GM18870 (cell line): ENCODE data around the gene TMEM123.
"Not testable (repeated sequence)": the region's sequence is repeated elsewhere in the genome, so short reads cannot be mapped to it uniquely, and the experiment has no call there.

Source experiments
- ATAC-seq: cut with Tn5 transposase; IDR thresholded peaks from one replicate; pipeline ENCODE4 v1.9.1; 2021; ENCODE audit warnings: moderate library complexity; ENCODE audit not compliant: unreplicated experiment

The TMEM123 gene

DNA sequence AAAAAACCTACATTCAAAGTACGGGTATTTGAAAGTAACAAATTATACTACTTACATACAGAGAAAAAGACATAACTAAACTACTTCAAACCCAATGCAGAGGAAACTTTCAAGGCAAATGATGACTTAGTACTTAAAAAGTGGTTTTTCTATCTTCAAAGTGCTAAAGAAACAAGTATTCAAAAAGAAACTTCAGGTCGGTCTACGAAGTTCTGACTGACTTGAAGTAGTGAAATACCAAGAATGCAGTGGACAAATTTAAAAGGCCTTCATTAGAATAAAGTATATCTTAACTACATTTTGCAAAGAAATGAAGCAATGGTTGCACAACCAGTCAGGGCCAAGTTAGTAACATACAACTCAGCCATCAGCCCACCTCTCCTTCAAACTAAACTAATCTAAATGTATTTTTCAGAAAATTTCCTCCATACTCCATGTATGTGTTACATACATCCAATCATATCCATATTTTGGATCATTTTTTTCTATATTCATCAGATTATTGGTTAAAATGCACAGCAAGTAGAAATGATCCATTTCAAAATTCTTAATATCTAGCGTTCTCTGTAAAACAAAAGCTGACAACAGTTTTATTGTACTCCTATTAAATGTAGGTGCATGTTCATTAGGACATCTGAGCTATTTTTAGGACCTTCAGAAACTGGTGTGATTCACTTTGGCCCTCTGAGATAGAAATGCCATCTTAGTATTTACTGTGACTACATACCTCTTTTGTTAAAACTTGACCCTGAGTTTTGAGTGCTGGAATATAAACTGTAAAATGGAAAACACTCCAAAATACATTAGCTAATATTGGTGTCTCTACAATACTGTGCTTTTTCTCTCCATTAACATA, 55.6 kb downstream of the TMEM123 start:
- ATAC-seq = no peak

DNA sequence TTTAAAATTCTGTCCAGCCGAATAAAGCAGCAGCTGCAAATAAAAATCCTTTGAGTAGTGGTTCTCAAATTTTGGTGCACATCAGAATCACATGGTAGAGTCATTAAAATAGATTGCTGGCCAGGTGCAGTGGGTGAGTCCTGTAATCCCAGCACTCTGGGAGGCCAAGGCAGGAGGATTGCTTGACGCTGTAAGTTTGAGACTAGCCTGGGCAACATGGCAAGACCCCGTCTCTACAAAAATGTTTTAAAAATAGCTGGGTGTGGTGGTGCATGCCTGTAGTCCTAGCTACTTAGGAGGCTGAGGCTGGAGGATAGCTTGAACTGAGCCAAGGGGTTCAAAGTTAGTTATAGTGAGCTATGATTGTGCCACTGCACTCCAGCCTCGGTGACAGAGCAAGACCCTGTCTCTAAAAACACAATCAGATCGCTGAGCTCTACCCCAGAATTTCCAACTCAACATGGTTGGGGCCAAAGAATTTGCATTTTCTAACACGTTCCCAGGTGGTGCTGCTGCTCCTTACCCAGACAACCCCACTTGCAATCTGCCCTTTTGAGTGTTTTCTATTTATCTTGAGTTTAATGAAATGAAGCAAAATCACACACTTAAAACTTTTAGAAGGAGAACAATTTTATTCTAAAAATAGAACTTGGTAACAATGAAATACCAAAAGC, 56.7 kb downstream of the TMEM123 start:
- no peak for ATAC-seq

DNA sequence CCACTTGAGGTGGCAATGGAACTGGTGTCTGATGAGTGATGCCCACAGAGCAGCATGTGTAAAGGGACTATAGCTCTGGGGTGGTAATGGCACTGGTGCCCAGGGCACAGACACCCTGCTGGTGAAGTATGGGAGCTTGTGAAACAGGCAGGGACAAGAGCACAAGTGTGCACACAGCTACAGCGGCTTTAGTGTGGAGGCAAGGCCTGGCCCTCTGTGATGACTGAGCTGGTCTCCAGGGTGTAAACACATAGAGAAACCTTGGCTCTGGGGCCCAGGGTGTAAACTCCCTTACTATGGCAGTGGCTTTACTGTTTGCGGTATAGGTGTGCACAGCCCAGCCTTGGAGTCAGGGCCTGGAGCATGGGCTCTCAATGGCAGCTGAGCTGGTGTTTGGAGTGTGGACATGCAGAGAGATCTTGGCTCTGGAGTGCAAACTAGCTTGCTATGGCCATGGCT, 59.3 kb downstream of the TMEM123 start:
- ATAC-seq = no peak

DNA sequence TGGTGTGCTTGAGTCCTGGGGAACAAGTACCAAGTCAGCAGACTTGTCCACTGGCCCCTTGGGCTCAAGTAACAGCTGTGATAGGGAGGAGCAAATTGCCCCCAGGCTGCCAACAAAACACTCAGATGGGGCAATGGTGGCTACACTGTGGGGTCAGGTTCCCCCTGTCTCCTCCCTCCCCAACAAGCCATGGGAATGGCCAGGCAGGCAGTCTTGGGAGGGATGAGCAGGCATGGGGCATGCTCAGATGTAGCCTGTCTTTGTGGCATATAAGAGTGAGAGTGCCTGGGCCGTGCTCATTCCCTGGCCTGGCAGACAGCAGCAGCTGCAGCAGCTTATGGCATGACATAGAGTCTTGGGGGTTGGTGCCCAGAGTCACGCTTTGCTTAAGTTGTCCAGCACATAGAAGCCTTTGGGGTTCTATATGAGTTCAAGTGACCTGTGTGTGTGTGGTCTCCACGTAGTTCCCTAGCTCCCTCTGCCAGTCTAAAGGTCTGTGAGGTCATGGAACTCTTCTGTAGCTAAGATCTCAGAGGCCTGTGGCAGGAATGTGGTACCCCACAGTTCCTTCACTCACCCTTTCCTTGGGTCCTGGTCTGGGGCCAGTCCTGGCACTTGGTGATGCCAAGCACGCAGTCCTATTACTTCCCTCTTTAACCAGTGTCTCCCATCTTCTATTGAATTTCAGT, 60.9 kb downstream of the TMEM123 start:
- ATAC-seq = no peak

DNA sequence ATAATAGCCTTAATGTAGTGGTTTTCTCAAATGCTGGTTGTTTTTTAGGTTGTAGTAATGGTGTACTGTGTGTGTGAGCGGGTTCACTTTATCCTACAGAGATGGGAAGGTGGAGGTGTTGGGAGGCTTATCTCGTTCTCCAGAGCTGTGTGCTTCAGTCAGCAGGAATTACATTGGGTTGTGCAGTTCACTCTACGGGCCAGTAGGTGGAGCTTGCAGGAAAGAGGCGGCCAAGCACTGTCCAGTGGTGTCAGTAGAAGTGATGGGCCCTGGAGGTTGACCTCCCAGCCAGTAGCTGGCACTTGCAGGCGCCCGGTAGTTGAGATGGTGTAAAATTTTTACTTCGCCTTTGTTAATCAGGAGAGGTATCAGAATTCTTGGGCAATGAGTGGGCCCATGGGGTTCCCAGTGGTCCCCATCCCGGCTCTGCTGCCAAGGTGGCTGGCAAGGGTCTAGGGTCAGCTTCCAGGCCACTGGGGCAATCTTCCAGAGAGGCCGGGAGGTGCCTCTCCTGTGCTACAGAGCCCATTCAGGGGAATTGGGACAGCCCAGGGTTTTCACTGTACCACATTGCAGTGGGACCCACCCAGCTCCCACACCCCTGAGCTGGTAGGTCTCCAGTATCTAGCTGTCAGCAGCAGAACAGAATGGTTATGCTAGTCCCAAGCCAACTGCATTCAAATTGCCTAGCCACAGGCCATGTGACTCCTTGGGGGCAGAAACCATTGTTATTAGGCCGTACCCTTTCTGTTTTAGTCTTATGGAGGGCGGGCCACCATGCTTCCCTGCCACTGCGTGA, 61.7 kb downstream of the TMEM123 start:
- ATAC-seq = peak; percentile 88

GRCh38 chr11:102389253-102389652, 63.3 kb downstream of the TMEM123 start:
- no peak for ATAC-seq

DNA sequence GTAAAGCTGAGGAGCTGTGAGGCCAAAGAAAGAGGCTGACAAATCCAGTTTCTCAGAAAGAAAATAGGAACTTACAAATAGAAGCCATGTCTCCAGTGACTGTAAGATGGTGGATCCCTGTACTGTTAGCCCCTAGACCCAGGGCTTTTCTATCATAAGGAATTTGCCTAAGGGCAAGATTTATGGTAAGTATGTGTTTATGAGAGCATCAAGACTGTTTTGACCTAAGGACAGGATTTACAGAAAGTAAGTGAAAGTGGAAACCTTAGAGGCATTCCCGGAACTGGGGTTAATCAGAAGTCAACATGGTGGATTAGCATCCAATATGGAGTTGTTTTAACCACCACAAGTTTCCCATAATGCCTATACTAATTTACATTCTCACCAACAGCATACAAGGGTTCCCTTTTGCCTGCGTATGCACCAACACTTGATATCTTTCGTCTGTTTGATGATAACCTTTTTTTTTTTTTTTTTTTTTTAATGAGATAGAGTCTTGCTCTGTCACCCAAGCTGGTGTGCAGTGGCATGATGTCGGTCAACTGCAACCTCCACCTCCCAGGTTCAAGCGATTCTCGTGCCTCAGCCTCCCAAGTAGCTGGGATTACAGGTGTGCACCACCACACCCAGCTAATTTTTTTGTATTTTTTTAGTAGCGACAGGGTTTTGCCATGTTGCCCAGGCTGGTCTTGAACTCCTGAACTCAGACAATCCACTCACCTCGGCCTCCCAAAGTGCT, 65.4 kb downstream of the TMEM123 start:
- ATAC-seq = no peak

DNA sequence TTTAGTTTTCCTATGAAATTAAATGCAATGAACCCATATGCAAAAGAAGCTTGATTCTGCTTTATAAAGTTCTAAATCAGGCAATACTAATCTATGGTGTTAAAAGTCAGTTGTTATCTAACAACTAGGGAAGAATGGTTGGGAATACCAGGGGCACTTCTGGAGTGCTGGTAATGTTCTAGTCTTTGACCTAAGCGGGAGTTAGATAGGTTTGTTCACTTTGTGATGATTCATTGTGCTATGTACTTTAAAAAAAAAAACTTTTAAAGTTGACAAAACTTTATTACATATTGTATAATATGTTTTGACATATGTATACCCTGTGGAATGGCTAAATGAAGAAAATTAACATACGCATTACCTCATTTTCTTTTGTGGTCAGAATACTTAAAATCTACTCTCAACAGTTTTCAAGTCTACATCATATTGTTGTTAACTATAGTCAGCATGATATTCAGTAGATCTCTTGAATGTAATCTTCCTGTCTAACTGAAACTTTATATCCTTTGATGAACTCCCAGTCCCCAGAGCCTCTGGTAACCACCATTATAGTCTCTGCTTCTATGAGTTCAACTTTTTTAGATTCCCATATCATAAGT, 66.3 kb downstream of the TMEM123 start:
- ATAC-seq = no peak

GRCh38 chr11:102385085-102386007, 67.2 kb downstream of the TMEM123 start:
- no peak for ATAC-seq

- ATAC-seq = no peak
Measured at GRCh38 chr11:102384419-102385079, 68.0 kb downstream of the TMEM123 start.

GRCh38 chr11:102383839-102384238, 68.7 kb downstream of the TMEM123 start:
- no peak for ATAC-seq

- no peak for ATAC-seq
Measured at GRCh38 chr11:102382384-102382783, 70.2 kb downstream of the TMEM123 start.

- ATAC-seq = no peak
Measured at GRCh38 chr11:102378818-102379217, 73.7 kb downstream of the TMEM123 start.

DNA sequence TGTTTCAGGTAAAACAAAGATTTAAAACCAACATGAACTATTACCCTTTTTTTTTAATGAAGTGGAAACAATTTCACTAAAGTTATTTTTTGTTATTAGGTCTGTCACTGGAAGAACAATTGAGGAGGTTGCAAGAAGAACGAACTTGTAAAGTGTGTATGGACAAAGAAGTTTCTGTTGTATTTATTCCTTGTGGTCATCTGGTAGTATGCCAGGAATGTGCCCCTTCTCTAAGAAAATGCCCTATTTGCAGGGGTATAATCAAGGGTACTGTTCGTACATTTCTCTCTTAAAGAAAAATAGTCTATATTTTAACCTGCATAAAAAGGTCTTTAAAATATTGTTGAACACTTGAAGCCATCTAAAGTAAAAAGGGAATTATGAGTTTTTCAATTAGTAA, 74.7 kb downstream of the TMEM123 start:
- no peak for ATAC-seq

DNA sequence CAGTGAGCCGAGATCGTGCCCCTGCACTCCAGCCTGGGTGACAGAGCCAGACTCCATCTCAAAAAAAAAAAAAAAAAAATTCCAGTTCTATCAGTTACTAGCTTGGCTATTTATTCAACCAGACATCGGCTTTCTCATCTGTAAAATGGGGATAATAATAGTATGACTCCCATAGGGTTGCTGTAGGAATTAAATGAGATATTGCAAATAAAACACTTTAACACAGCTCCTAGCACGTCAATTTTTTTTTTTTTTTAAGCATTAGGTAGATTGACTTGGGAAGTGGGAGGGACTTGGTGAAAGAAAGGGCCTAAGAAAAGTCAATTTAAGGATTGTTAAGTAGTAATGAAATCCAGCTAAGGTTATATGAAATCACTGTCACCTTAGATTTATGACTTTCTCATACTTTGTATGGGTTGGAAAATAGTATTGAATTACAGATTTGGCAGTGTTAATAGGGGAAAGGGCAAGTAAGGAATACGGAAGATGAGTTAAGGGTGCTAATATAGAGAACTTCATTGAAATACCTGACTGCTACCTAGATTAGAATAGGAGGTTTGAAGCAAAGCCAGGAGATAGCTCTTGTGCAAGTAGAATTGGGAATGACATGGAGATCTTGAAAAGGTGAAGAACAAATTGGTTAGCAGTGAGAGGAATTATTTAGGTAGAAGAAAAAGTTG, 76.7 kb downstream of the TMEM123 start:
- ATAC-seq = no peak

- not testable (repeated sequence) for ATAC-seq
Measured at GRCh38 chr11:102374633-102375424, 77.7 kb downstream of the TMEM123 start.

- ATAC-seq = peak; percentile 100
Measured at GRCh38 chr11:102368472-102368871, 84.1 kb downstream of the TMEM123 start.
